AG04450 (cell line): ENCODE results near the gene CDC6. TPM values are rescaled to one million over a fixed set of nuclear protein-coding genes. Genes with fewer than 3 reads are reported as not detected.

ENCODE experiments used
- CTCF ChIA-PET: fragments of 300-600, 350-600 bp; formaldehyde crosslinking; extraction: SDS; loops from one replicate; lab custom pipeline; 2022; ENCODE audit warnings: antibody characterized with exemption, inconsistent platforms; lab: Charles Lee
- POLR2A ChIA-PET: fragments of 350-600 bp; formaldehyde crosslinking; extraction: SDS; loops from one replicate; lab custom pipeline; 2021; ENCODE audit warnings: antibody characterized with exemption, inconsistent platforms; lab: Yijun Ruan, JAX
- DNase-seq: peaks from one replicate; pipeline ENCODE4 v3.0.0-alpha.2; 2011; ENCODE audit warnings: low read depth, low spot score
- H3K27ac ChIP-seq: one replicate; pipeline ENCODE4 v1.5.1; 2012; ENCODE audit warnings: low read depth, low read length, control low read depth
- H3K27me3 ChIP-seq: one replicate; pipeline ENCODE4 v1.6.0; 2012; ENCODE audit warnings: low read length; ENCODE audit not compliant: control insufficient read depth, insufficient read depth
- H3K4me3 ChIP-seq: 2 replicates; pipeline ENCODE4 v1.5.1; 2011; ENCODE audit warnings: mild to moderate bottlenecking, low read depth, low read length, control low read depth
- H3K9me3 ChIP-seq: 2 replicates; pipeline ENCODE4 v1.5.1; 2012; ENCODE audit warnings: low read length; ENCODE audit not compliant: control insufficient read depth, insufficient read depth
- CTCF ChIP-seq: IDR thresholded peaks from 2 replicates; pipeline ENCODE4 v1.5.1; 2011; ENCODE audit warnings: low read depth, low read length, control low read depth, inconsistent platforms
- polyA plus RNA-seq: library from polyadenylated mRNA; depleted of rRNA; stranded (reverse); fragments of >200 nt; gene quantifications from 2 replicates; pipeline ENCODE4 v1.2.3, GENCODE V29; 2011

CDC6 gene
- polyA plus RNA-seq, 1 experiment, result 8.6 TPM

DNA sequence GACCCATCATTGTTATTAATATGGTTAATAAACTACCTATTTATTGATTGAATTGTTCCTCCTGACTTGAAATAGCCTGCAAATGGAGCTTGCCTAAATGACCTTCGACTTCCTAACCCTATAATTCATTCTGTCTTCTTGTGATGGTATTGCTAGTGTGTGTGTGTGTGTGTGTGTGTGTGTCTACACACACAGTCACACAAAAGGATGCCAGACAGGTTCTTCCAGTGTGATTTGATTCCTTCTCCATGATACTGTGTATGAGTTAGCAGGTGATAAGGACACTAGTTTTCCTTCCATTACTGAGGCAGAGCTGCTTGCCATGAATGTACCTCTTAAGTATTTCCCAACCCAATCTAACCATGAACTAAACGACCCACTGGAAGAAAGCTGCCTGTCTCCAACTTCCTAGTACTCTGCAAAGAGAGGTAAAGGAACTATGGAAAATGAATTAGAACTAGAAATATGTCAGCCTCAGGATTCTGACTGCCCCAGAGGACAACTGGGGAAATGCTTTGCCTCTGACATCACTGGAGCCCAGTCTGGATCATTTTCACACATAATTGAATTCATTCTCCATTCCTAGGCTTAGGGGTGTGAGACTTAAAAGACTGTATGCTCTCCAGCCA, 3.5 kb upstream of the CDC6 start:
- no peak for DNase-seq
- H3K27ac ChIP-seq, result peak overlapping the region; percentile 21
- TF ChIP-seq CTCF, result peak; percentile 47
- POLR2A ChIA-PET, result interaction anchor here (1.1 to 1.9 kb wide), 2 partner anchors 13 to 65 kb away, joined by 3 to 6 read pairs; partner anchors contain the start of gene WIPF2
- CTCF ChIA-PET, result interaction anchor here (0.6 to 3.5 kb wide), 11 partner anchors 15 to 271 kb away, joined by 3 to 19 read pairs (median 4); partner anchors contain the start of gene WIPF2
- H3K4me3 ChIP-seq, result peak overlapping the region; percentile 44
- H3K9me3 ChIP-seq, result no peaks in the 10 kb centered on the region
- H3K27me3 ChIP-seq, result no peaks in the 10 kb centered on the region

DNA sequence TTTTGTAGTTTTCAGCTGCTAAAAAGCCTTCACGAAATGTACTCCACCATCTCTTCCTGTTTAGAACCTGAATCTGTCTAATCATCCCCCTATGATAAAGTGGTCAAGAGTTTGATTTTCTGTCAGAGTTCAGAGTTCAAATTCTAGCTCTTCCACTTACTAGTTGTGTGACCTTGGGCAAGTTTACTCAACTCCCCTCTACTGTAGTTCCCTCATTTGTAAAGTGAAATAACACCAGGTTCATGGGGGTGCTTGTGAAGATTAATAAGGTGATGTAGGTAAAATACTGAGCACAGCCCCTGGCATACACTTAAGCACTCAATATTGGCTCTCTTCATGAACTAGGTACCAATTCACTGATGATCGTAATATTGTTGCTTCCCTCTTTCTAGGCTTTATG, 1.2 kb upstream of the CDC6 start:
- no peak for TF ChIP-seq CTCF
- no peaks in the 10 kb centered on the region for H3K27me3 ChIP-seq
- no peaks in the 10 kb centered on the region for H3K9me3 ChIP-seq
- H3K27ac ChIP-seq, result no peak overlapping the region
- ChIA-PET CTCF (interaction anchor here (1.3 kb wide), 1 partner anchor 67 kb away, joined by 5 read pairs; the partner anchor contains the start of gene WIPF2), POLR2A (no interaction called here)
- no peak overlapping the region for H3K4me3 ChIP-seq
- no peak for DNase-seq

- POLR2A ChIA-PET, result no interaction called here
- no peak for TF ChIP-seq CTCF
- peak overlapping the region; percentile 7; the same call in 1 of the 2 replicates for H3K4me3 ChIP-seq
- DNase-seq, result no peak
- H3K27me3 ChIP-seq, result no peaks in the 10 kb centered on the region
- H3K27ac ChIP-seq, result no peak overlapping the region
- CTCF ChIA-PET, result no interaction called here
- no peaks in the 10 kb centered on the region for H3K9me3 ChIP-seq
Measured at GRCh38 chr17:40287159-40287493, 553 bp upstream of the CDC6 start.

DNA sequence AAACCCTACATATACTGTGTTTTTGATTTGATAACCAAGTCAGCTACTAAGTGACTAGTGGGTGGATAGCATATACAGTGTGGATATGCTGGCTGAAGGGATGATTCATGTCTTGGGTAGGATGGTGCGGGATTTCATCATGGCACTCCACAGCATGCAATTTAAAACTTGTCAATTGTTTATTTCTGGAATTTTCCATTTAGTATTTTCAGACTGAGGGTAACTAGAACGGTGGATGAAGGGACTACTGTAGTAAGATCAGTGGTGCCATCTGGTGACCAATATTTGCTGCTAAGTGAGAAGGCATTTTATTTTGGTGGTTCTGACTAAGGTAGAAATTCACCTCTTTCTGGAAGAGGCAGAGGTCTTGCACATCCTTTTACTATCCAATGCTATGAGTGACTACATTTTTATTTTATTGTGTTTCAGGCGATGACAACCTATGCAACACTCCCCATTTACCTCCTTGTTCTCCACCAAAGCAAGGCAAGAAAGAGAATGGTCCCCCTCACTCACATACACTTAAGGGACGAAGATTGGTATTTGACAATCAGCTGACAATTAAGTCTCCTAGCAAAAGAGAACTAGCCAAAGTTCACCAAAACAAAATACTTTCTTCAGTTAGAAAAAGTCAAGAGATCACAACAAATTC, 3.1 kb downstream of the CDC6 start:
- no peaks in the 10 kb centered on the region for H3K27me3 ChIP-seq
- peak; percentile 88 for DNase-seq
- no peaks in the 10 kb centered on the region for H3K9me3 ChIP-seq
- CTCF ChIA-PET, result interaction anchor here (0.7 to 5.1 kb wide), 14 partner anchors 9 to 278 kb away, joined by 3 to 40 read pairs (median 8); partner anchors contain the start of gene WIPF2
- TF ChIP-seq CTCF, result peak; percentile 70
- no peak overlapping the region for H3K4me3 ChIP-seq
- POLR2A ChIA-PET, result interaction anchor here (0.6 kb wide), 1 partner anchor 250 kb away, joined by 3 read pairs; no protein-coding TSS in a partner anchor
- no peak overlapping the region for H3K27ac ChIP-seq

- ChIA-PET CTCF (interaction anchor here (0.9 to 5.1 kb wide), 11 partner anchors 8 to 278 kb away, joined by 3 to 27 read pairs (median 9); partner anchors contain the start of gene WIPF2), POLR2A (no interaction called here)
- Histone ChIP-seq H3K4me3 (no peak overlapping the region), H3K9me3 (no peaks in the 10 kb centered on the region), H3K27ac (no peak overlapping the region), H3K27me3 (no peaks in the 10 kb centered on the region)
- DNase-seq, result no peak
- no peak for TF ChIP-seq CTCF
Measured at GRCh38 chr17:40291281-40291664, 3.6 kb downstream of the CDC6 start.
